HepG2 (cell line): ENCODE measurements around the gene TJAP1. TPM values are rescaled to one million over a fixed set of nuclear protein-coding genes. Genes with fewer than 3 reads are reported as not detected.

Source experiments
- CEBPG ChIP-seq: IDR thresholded peaks from 2 replicates; pipeline ENCODE4 v1.6.1; 2016
- CHD2 ChIP-seq: IDR thresholded peaks from 2 replicates; pipeline ENCODE4 v1.6.1; 2011; ENCODE audit warnings: low read depth, low read length, improper control_type of control experiment
- DMAP1 ChIP-seq: IDR thresholded peaks from 2 replicates; pipeline ENCODE4 v1.6.1; 2016
- EP300 ChIP-seq, 3 experiments: sonication (generic) in 1 of 3; formaldehyde crosslinking in 1 of 3; IDR thresholded peaks; 2 replicates each; pipeline versions ENCODE4 v1.5.1 to v1.6.1; 2011 to 2020; ENCODE audit warnings: low read depth in 2 of 3, low read length in 2 of 3, borderline replicate concordance in 1 of 3, improper control_type of control experiment in 1 of 3, mild to moderate bottlenecking in 1 of 3, missing genetic modification reagents in 1 of 3, moderate library complexity in 1 of 3
- ETV6 ChIP-seq: sonication (generic); formaldehyde crosslinking; conservative IDR thresholded peaks from 2 replicates; pipeline ENCODE4 v1.4.0; 2020; ENCODE audit warnings: missing genetic modification reagents
- FOXP1 ChIP-seq, 2 experiments: fragments of 450-650 bp in 1 of 2; IDR thresholded peaks; 2 replicates each; pipeline ENCODE4 v1.6.1; 2017 to 2018; ENCODE audit warnings: antibody characterized with exemption in 1 of 2
- GATAD1 ChIP-seq: IDR thresholded peaks from 2 replicates; pipeline ENCODE4 v1.6.1; 2016; ENCODE audit warnings: missing genetic modification reagents, missing compliant biosample characterization
- HNF4A ChIP-seq: sonication (generic); formaldehyde crosslinking; IDR thresholded peaks from 2 replicates; pipeline ENCODE4 v1.4.0; 2020; ENCODE audit warnings: missing genetic modification reagents
- KLF15 ChIP-seq: sonication (generic); formaldehyde crosslinking; IDR thresholded peaks from 2 replicates; pipeline ENCODE4 v1.8.1; 2023; ENCODE audit warnings: borderline replicate concordance, mild to moderate bottlenecking, inconsistent platforms, missing genetic modification reagents, mixed read lengths
- KLF16 ChIP-seq, 2 experiments: sonication (generic) in 1 of 2; formaldehyde crosslinking in 1 of 2; IDR thresholded peaks; 2 replicates each; pipeline versions ENCODE4 v1.6.1 to v1.8.0; 2016 to 2023; ENCODE audit warnings: missing genetic modification reagents in 2 of 2, missing compliant biosample characterization in 1 of 2
- MEF2D ChIP-seq: sonication (generic); formaldehyde crosslinking; IDR thresholded peaks from 2 replicates; pipeline ENCODE4 v1.5.1; 2020; ENCODE audit warnings: mild to moderate bottlenecking, missing genetic modification reagents
- ONECUT2 ChIP-seq: sonication (generic); formaldehyde crosslinking; IDR thresholded peaks from 2 replicates; pipeline ENCODE4 v1.4.0; 2020; ENCODE audit warnings: missing genetic modification reagents
- RAD21 ChIP-seq: fragments of 450-650 bp; formaldehyde crosslinking; IDR thresholded peaks from 2 replicates; pipeline ENCODE4 v1.5.0; 2020; ENCODE audit warnings: mild to moderate bottlenecking
- SNAI1 ChIP-seq: sonication (generic); formaldehyde crosslinking; IDR thresholded peaks from 2 replicates; pipeline ENCODE4 v1.5.0; 2020; ENCODE audit warnings: mild to moderate bottlenecking, missing genetic modification reagents, borderline replicate concordance
- SRSF4 ChIP-seq: fragments of 200-400 bp; formaldehyde crosslinking; IDR thresholded peaks from one replicate; pipeline ENCODE4 v1.6.1; 2018; ENCODE audit warnings: mild to moderate bottlenecking, low read depth, low read length, moderate library complexity; ENCODE audit not compliant: poor library complexity, severe bottlenecking
- SSRP1 ChIP-seq: IDR thresholded peaks from 2 replicates; pipeline ENCODE4 v1.6.1; 2016; ENCODE audit warnings: control low read depth
- TAF1 ChIP-seq: sonication (generic); formaldehyde crosslinking; IDR thresholded peaks from 2 replicates; pipeline ENCODE4 v1.4.0; 2020; ENCODE audit warnings: missing genetic modification reagents
- TSC22D2 ChIP-seq: sonication (generic); formaldehyde crosslinking; IDR thresholded peaks from 2 replicates; pipeline ENCODE4 v1.5.1; 2020; ENCODE audit warnings: missing genetic modification reagents, mild to moderate bottlenecking, borderline replicate concordance
- XBP1 ChIP-seq: sonication (generic); formaldehyde crosslinking; IDR thresholded peaks from 2 replicates; pipeline ENCODE4 v1.5.0; 2020; ENCODE audit warnings: missing genetic modification reagents
- ZBTB7A ChIP-seq: sonication (generic); formaldehyde crosslinking; IDR thresholded peaks from 2 replicates; pipeline ENCODE4 v1.8.0; 2022; ENCODE audit warnings: mild to moderate bottlenecking, missing genetic modification reagents
- ZNF317 ChIP-seq: sonication (generic); formaldehyde crosslinking; IDR thresholded peaks from 2 replicates; pipeline ENCODE4 v1.5.0; 2020; ENCODE audit warnings: mild to moderate bottlenecking, missing genetic modification reagents
- ZNF326 ChIP-seq: sonication (generic); formaldehyde crosslinking; IDR thresholded peaks from 2 replicates; pipeline ENCODE4 v1.4.0; 2020; ENCODE audit warnings: missing genetic modification reagents, borderline replicate concordance
- ZNF350 ChIP-seq: sonication (generic); formaldehyde crosslinking; IDR thresholded peaks from 2 replicates; pipeline ENCODE4 v1.4.0; 2020; ENCODE audit warnings: mild to moderate bottlenecking, low read depth, missing genetic modification reagents, borderline replicate concordance
- ZNF431 ChIP-seq: sonication (generic); formaldehyde crosslinking; IDR thresholded peaks from 2 replicates; pipeline ENCODE4 v1.9.0; 2022; ENCODE audit warnings: missing genetic modification reagents, low read depth, mild to moderate bottlenecking, borderline replicate concordance
- ZNF441 ChIP-seq: sonication (generic); formaldehyde crosslinking; IDR thresholded peaks from 2 replicates; pipeline ENCODE4 v1.7.0; 2021; ENCODE audit warnings: missing genetic modification reagents, borderline replicate concordance
- ZNF501 ChIP-seq: sonication (generic); formaldehyde crosslinking; IDR thresholded peaks from 2 replicates; pipeline ENCODE4 v1.5.1; 2020; ENCODE audit warnings: mild to moderate bottlenecking, moderate library complexity, missing genetic modification reagents
- ZNF816 ChIP-seq: sonication (generic); formaldehyde crosslinking; IDR thresholded peaks from 2 replicates; pipeline ENCODE4 v1.8.0; 2022; ENCODE audit warnings: missing genetic modification reagents, mild to moderate bottlenecking, borderline replicate concordance
- polyA plus RNA-seq, 8 experiments: library from polyadenylated mRNA; depleted of rRNA in 3 of 8; stranded (reverse) in 7 of 8; unstranded in 1 of 8; fragments of >200 nt; fragmentation: Illumina TruSeq in 4 of 8; extraction: Trizol in 4 of 8; gene quantifications; 2 replicates each; pipeline versions ENCODE4 v1.2.1 to v1.2.3, GENCODE V29; 2011 to 2016; ENCODE audit warnings: low read depth in 4 of 8, missing spikeins in 1 of 8, mixed read lengths in 1 of 8; ENCODE audit not compliant: insufficient read depth in 1 of 8
- total RNA-seq, 5 experiments: library from RNA; depleted of rRNA; stranded (reverse); fragments of >200 nt; fragmentation: Illumina TruSeq; extraction: Trizol; gene quantifications; 2 replicates each; pipeline ENCODE4 v1.2.3, GENCODE V29; 2016; ENCODE audit warnings: low read depth in 1 of 5
- TF ChIP-seq, protein P1 (sequence below): sonication (generic); formaldehyde crosslinking; conservative IDR thresholded peaks from 2 replicates; pipeline ENCODE4 v1.4.0; 2020; ENCODE audit warnings: mild to moderate bottlenecking, missing genetic modification reagents, moderate library complexity

Gene TJAP1
- total and polyA plus RNA-seq, 2 of the 13 experiments (the other 11 are each of a cell fraction or from before 2014, with no cell fraction given) = 15.7 to 41.6 TPM

GRCh38 chr6:43477235-43478007 lies at the start of gene TJAP1 (continued):
- TF ChIP-seq ZNF317 (CRISPR knock-in tag) = 0 out of 2 replicates have a peak, but pooled peaks have one; percentile 25
- no peak for TF ChIP-seq HNF4A (CRISPR knock-in tag)
- TF ChIP-seq ZBTB7A (CRISPR knock-in tag) = peak; percentile 55; the same call in 1 of the 2 replicates
- TF ChIP-seq SSRP1 (CRISPR knock-in tag) = no peak
- peak; percentile 89; the same call in 1 of the 2 replicates for TF ChIP-seq ZNF350 (CRISPR knock-in tag)
- TF ChIP-seq KLF16 (CRISPR knock-in tag; IDR thresholded peaks at IDR 0.05) = no peak
- TF ChIP-seq KLF15 (CRISPR knock-in tag) = no peak
- no peak for TF ChIP-seq ZNF326
- TF ChIP-seq FOXP1 (IDR thresholded peaks at IDR 0.05) = no peak
- no peak for TF ChIP-seq FOXP1 (CRISPR knock-in tag; IDR thresholded peaks at IDR 0.05)
- no peak for TF ChIP-seq ETV6 (CRISPR knock-in tag)
- no peak for TF ChIP-seq RAD21
- TF ChIP-seq EP300 (IDR thresholded peaks at IDR 0.05; ENCODE audit: low read depth in 2 of 2, low read length in 2 of 2) = peak in 1 of 2 experiments; percentile 46; a peak in 1 of 4 replicates
- TF ChIP-seq EP300 (CRISPR knock-in tag; IDR thresholded peaks at IDR 0.05; ENCODE audit: borderline replicate concordance) = 0 out of 2 replicates have a peak, but pooled peaks have one; percentile 11
- no peak for TF ChIP-seq DMAP1 (CRISPR knock-in tag)
- no peak for TF ChIP-seq SRSF4
- TF ChIP-seq ZNF431 = no peak
- TF ChIP-seq CHD2 = peak; percentile 67; the same call in 1 of the 2 replicates
- peak; percentile 93 for TF ChIP-seq GATAD1
- no peak for TF ChIP-seq XBP1 (CRISPR knock-in tag)
- TF ChIP-seq, protein P1, sequence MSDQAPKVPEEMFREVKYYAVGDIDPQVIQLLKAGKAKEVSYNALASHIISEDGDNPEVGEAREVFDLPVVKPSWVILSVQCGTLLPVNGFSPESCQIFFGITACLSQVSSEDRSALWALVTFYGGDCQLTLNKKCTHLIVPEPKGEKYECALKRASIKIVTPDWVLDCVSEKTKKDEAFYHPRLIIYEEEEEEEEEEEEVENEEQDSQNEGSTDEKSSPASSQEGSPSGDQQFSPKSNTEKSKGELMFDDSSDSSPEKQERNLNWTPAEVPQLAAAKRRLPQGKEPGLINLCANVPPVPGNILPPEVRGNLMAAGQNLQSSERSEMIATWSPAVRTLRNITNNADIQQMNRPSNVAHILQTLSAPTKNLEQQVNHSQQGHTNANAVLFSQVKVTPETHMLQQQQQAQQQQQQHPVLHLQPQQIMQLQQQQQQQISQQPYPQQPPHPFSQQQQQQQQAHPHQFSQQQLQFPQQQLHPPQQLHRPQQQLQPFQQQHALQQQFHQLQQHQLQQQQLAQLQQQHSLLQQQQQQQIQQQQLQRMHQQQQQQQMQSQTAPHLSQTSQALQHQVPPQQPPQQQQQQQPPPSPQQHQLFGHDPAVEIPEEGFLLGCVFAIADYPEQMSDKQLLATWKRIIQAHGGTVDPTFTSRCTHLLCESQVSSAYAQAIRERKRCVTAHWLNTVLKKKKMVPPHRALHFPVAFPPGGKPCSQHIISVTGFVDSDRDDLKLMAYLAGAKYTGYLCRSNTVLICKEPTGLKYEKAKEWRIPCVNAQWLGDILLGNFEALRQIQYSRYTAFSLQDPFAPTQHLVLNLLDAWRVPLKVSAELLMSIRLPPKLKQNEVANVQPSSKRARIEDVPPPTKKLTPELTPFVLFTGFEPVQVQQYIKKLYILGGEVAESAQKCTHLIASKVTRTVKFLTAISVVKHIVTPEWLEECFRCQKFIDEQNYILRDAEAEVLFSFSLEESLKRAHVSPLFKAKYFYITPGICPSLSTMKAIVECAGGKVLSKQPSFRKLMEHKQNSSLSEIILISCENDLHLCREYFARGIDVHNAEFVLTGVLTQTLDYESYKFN (CRISPR knock-in tag) = peak; percentile 65
- TF ChIP-seq ZNF816 (CRISPR knock-in tag) = peak; percentile 75; the same call in 1 of the 2 replicates
- TF ChIP-seq TAF1 = peak; percentile 88
- TF ChIP-seq MEF2D = peak; percentile 58
- TF ChIP-seq ZNF441 (CRISPR knock-in tag) = 0 out of 2 replicates have a peak, but pooled peaks have one; percentile 60
- TF ChIP-seq ONECUT2 (CRISPR knock-in tag) = no peak
- peak; percentile 83; the same call in 1 of the 2 replicates for TF ChIP-seq ZNF501
- no peak for TF ChIP-seq SNAI1 (CRISPR knock-in tag)
- no peak for TF ChIP-seq CEBPG (CRISPR knock-in tag)
- no peak for TF ChIP-seq TSC22D2
